GM23338 (cell line): ENCODE results near the gene UHRF2.

Source experiments
- CREB1 ChIP-seq: fragments of 250-450 bp; sonication (Bioruptor Pico); IDR thresholded peaks from 2 replicates; pipeline ENCODE4 v1.5.0; 2020; ENCODE audit warnings: low read depth, mild to moderate bottlenecking, moderate library complexity
- CTCF ChIP-seq, 2 experiments: fragments of 200-600 bp in 1 of 2; sonication (generic) in 1 of 2; conservative IDR thresholded peaks; 2 replicates each; pipeline versions ENCODE4 v1.5.1 to v1.6.1; 2016 to 2017; ENCODE audit warnings: antibody characterized with exemption in 2 of 2, low read depth in 2 of 2, mild to moderate bottlenecking in 2 of 2, moderate library complexity in 1 of 2
- EZH2 ChIP-seq: fragments of 200-600 bp; sonication (generic); IDR thresholded peaks from one replicate; pipeline ENCODE4 v1.8.0; 2017; ENCODE audit warnings: antibody characterized with exemption, mild to moderate bottlenecking, low read depth; ENCODE audit not compliant: unreplicated experiment
- EZH2phosphoT487 ChIP-seq: fragments of 200-600 bp; sonication (generic); IDR thresholded peaks from one replicate; pipeline ENCODE4 v1.8.1; 2018; ENCODE audit warnings: antibody characterized with exemption; ENCODE audit not compliant: unreplicated experiment
- JUNB ChIP-seq: IDR thresholded peaks from one replicate; pipeline ENCODE4 v1.6.1; 2016; ENCODE audit warnings: antibody characterized with exemption; ENCODE audit not compliant: unreplicated experiment
- NANOG ChIP-seq: IDR thresholded peaks from 2 replicates; pipeline ENCODE4 v1.6.1; 2016; ENCODE audit warnings: antibody characterized with exemption, borderline replicate concordance
- POLR2AphosphoS5 ChIP-seq: IDR thresholded peaks from 2 replicates; pipeline ENCODE4 v1.6.1; 2016; ENCODE audit warnings: antibody characterized with exemption, low read depth
- REST ChIP-seq: IDR thresholded peaks from one replicate; pipeline ENCODE4 v1.6.1; 2018; ENCODE audit warnings: antibody characterized with exemption; ENCODE audit not compliant: unreplicated experiment
- STAT1 ChIP-seq: IDR thresholded peaks from one replicate; pipeline ENCODE4 v1.6.1; 2016; ENCODE audit warnings: antibody characterized with exemption; ENCODE audit not compliant: unreplicated experiment
- ZNF331 ChIP-seq: fragments of 250-450 bp; sonication (Bioruptor Pico); IDR thresholded peaks from 2 replicates; pipeline ENCODE4 v1.5.0; 2020; ENCODE audit warnings: low read depth, mild to moderate bottlenecking, moderate library complexity
- ZNF462 ChIP-seq: fragments of 250-450 bp; sonication (Bioruptor Pico); IDR thresholded peaks from 2 replicates; pipeline ENCODE4 v1.5.0; 2020; ENCODE audit warnings: mild to moderate bottlenecking, moderate library complexity
- TF ChIP-seq, protein P1 (sequence below): IDR thresholded peaks from 2 replicates; pipeline ENCODE4 v1.6.1; 2016; ENCODE audit warnings: antibody characterized with exemption

- TF ChIP-seq CTCF (conservative IDR thresholded peaks at IDR 0.05; ENCODE audit: low read depth in 2 of 2) (no peak), EZH2phosphoT487 (no peak), EZH2 (no peak), REST (no peak), POLR2AphosphoS5 (no peak), NANOG (no peak), JUNB (no peak), ZNF331 (CRISPR knock-in tag) (no peak), STAT1 (no peak), CREB1 (CRISPR knock-in tag) (no peak), ZNF462 (no peak)
- TF ChIP-seq, protein P1, sequence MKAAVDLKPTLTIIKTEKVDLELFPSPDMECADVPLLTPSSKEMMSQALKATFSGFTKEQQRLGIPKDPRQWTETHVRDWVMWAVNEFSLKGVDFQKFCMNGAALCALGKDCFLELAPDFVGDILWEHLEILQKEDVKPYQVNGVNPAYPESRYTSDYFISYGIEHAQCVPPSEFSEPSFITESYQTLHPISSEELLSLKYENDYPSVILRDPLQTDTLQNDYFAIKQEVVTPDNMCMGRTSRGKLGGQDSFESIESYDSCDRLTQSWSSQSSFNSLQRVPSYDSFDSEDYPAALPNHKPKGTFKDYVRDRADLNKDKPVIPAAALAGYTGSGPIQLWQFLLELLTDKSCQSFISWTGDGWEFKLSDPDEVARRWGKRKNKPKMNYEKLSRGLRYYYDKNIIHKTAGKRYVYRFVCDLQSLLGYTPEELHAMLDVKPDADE: no peak
These were observed 31.1 kb downstream of the UHRF2 start for GRCh38 chr9:6444128-6444527.
